Measurements from ENCODE around the gene GIPR. TPM values are rescaled to one million over a fixed set of nuclear protein-coding genes. Genes with fewer than 3 reads are reported as not detected.
A peak's percentile ranks its signal among the peaks of the same experiment; 100 is the strongest.

Gene GIPR
- total and polyA plus RNA-seq, 10 of the 15 experiments (the other 5 are each of a cell fraction or from before 2014, with no cell fraction given), result 1.7 to 26.3 (median 13.7) TPM

GRCh38 chr19:45691516-45692186, 23.6 kb downstream of the GIPR start, which contains the start of gene SNRPD2 (continued):
- no peak for TF ChIP-seq ZNF592 (IDR thresholded peaks at IDR 0.05)
- TF ChIP-seq FOXK2 (IDR thresholded peaks at IDR 0.05), result peak; percentile 77
- no peak for TF ChIP-seq NFIC (IDR thresholded peaks at IDR 0.05; ENCODE audit: low read depth, low read length)
- no peak for TF ChIP-seq RBBP5 (conservative IDR thresholded peaks at IDR 0.05)
- no peak for TF ChIP-seq ZBED1 (IDR thresholded peaks at IDR 0.05; ENCODE audit: borderline replicate concordance)
- no peak for TF ChIP-seq NR2C2 (IDR thresholded peaks at IDR 0.05; ENCODE audit: borderline replicate concordance, control insufficient read depth, insufficient read length, low read depth)
- TF ChIP-seq NR2F1 (conservative IDR thresholded peaks at IDR 0.05), result 0 out of 2 replicates have a peak, but pooled peaks have one; percentile 10
- TF ChIP-seq SMARCA5 (IDR thresholded peaks at IDR 0.05), result no peak
- TF ChIP-seq GABPA (IDR thresholded peaks at IDR 0.05; ENCODE audit: low read depth), result peak; percentile 96
- peak; percentile 75 for TF ChIP-seq NBN (IDR thresholded peaks at IDR 0.05)
- no peak for TF ChIP-seq PAX8 (IDR thresholded peaks at IDR 0.05)
- TF ChIP-seq NFYA (IDR thresholded peaks at IDR 0.05; ENCODE audit: borderline replicate concordance, low read depth, low read length), result no peak
- no peak for TF ChIP-seq RCOR1 (conservative IDR thresholded peaks at IDR 0.05; ENCODE audit: low read depth, low read length)
- TF ChIP-seq ZNF24 (IDR thresholded peaks at IDR 0.05), result no peak
- TF ChIP-seq EP300 (IDR thresholded peaks at IDR 0.05; ENCODE audit: borderline replicate concordance in 1 of 2, control insufficient read depth in 1 of 2, low read depth in 2 of 2, low read length in 2 of 2), result peak; percentile 5 to 16; a peak in 1 of 4 replicates
- TF ChIP-seq USF2 (IDR thresholded peaks at IDR 0.05; ENCODE audit: borderline replicate concordance, low read depth, low read length), result no peak
- peak; percentile 65 for TF ChIP-seq NRF1 (conservative IDR thresholded peaks at IDR 0.05; ENCODE audit: low read depth, low read length)
- TF ChIP-seq LARP7 (IDR thresholded peaks at IDR 0.05), result peak; percentile 50
- TF ChIP-seq RELA (IDR thresholded peaks at IDR 0.05; ENCODE audit: borderline replicate concordance, partially characterized antibody), result peak; percentile 55
- peak; percentile 44 for TF ChIP-seq IKZF1 (conservative IDR thresholded peaks at IDR 0.05)
- no peak; the same call in 1 of the 2 replicates for TF ChIP-seq GATAD2B (conservative IDR thresholded peaks at IDR 0.05; ENCODE audit: low read depth)
- no peak for TF ChIP-seq YBX1 (IDR thresholded peaks at IDR 0.05)
- peak; percentile 70; the same call in 1 of the 2 replicates for TF ChIP-seq RELB (IDR thresholded peaks at IDR 0.05; ENCODE audit: low read depth)
- TF ChIP-seq BCL3 (IDR thresholded peaks at IDR 0.05; ENCODE audit: borderline replicate concordance, insufficient read depth, low read depth, low read length, poor library complexity, severe bottlenecking), result no peak
